ENCODE data around the gene TLL1. TPM values are rescaled to one million over a fixed set of nuclear protein-coding genes. Genes with fewer than 3 reads are reported as not detected.

Gene TLL1
- total RNA-seq, 1 experiment from 2014 or later: 0.63 TPM

DNA sequence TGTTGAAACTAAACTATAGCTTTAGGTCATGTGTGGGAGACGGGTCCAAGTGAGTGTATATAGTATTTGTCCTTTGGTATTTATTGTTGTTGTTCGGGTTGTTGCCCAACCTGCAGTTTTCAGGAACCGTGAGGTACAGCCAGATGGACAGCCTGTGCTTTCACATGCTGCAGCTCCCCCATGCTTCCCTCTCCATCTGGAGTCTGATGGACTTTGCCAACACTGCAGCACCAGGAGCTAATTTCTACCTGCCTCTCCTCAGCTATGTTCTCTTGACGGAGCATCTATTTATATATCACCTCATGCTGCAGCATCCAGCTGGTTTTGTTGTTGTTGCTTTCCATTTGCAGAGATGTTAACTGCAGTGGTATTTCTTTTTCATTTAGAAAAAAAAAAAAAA, 80.1 kb downstream of the TLL1 start:
- Mint-ChIP-seq H3K4me3 (no peak overlapping the region), H3K27ac (no peak overlapping the region), H3K4me1 (no peaks in the 10 kb centered on the region; the same call in 1 of the 2 replicates), H3K27me3 (ENCODE audit: low read depth) (no peaks in the 10 kb centered on the region; the same call in 1 of the 2 replicates), H3K36me3 (peaks cover 21% of the 10 kb centered on the region), H3K9me3 (peaks cover 45% of the 10 kb centered on the region)
- no peak for DNase-seq (ENCODE audit: low spot score)
- TF ChIP-seq, protein P1, sequence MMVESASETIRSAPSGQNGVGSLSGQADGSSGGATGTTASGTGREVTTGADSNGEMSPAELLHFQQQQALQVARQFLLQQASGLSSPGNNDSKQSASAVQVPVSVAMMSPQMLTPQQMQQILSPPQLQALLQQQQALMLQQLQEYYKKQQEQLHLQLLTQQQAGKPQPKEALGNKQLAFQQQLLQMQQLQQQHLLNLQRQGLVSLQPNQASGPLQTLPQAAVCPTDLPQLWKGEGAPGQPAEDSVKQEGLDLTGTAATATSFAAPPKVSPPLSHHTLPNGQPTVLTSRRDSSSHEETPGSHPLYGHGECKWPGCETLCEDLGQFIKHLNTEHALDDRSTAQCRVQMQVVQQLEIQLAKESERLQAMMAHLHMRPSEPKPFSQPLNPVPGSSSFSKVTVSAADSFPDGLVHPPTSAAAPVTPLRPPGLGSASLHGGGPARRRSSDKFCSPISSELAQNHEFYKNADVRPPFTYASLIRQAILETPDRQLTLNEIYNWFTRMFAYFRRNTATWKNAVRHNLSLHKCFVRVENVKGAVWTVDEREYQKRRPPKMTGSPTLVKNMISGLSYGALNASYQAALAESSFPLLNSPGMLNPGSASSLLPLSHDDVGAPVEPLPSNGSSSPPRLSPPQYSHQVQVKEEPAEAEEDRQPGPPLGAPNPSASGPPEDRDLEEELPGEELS (CRISPR knock-in tag; IDR thresholded peaks at IDR 0.05): no peak
- TF ChIP-seq ETV6 (CRISPR knock-in tag; IDR thresholded peaks at IDR 0.05) (no peak), NR1H2 (CRISPR knock-in tag; IDR thresholded peaks at IDR 0.05) (no peak), SOX15 (CRISPR knock-in tag; IDR thresholded peaks at IDR 0.05) (no peak), FOXK1 (CRISPR knock-in tag; IDR thresholded peaks at IDR 0.05) (no peak), ZNF219 (CRISPR knock-in tag; IDR thresholded peaks at IDR 0.05; ENCODE audit: borderline replicate concordance) (no peak), SP1 (CRISPR knock-in tag; conservative IDR thresholded peaks at IDR 0.05) (no peak), FOXJ3 (CRISPR knock-in tag; IDR thresholded peaks at IDR 0.05; ENCODE audit: borderline replicate concordance) (no peak), ZNF671 (CRISPR knock-in tag; IDR thresholded peaks at IDR 0.05) (no peak), JUN (CRISPR knock-in tag; IDR thresholded peaks at IDR 0.05) (no peak), CREB1 (CRISPR knock-in tag; IDR thresholded peaks at IDR 0.05) (no peak), KAT7 (CRISPR knock-in tag; IDR thresholded peaks at IDR 0.05; ENCODE audit: borderline replicate concordance) (no peak), ZNF138 (CRISPR knock-in tag; conservative IDR thresholded peaks at IDR 0.05) (no peak)
- TF ChIP-seq, protein P2, sequence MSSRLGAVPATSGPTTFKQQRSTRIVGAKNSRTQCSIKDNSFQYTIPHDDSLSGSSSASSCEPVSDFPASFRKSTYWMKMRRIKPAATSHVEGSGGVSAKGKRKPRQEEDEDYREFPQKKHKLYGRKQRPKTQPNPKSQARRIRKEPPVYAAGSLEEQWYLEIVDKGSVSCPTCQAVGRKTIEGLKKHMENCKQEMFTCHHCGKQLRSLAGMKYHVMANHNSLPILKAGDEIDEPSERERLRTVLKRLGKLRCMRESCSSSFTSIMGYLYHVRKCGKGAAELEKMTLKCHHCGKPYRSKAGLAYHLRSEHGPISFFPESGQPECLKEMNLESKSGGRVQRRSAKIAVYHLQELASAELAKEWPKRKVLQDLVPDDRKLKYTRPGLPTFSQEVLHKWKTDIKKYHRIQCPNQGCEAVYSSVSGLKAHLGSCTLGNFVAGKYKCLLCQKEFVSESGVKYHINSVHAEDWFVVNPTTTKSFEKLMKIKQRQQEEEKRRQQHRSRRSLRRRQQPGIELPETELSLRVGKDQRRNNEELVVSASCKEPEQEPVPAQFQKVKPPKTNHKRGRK (CRISPR knock-in tag; IDR thresholded peaks at IDR 0.05; ENCODE audit: borderline replicate concordance): no peak
- TF ChIP-seq, protein P3, sequence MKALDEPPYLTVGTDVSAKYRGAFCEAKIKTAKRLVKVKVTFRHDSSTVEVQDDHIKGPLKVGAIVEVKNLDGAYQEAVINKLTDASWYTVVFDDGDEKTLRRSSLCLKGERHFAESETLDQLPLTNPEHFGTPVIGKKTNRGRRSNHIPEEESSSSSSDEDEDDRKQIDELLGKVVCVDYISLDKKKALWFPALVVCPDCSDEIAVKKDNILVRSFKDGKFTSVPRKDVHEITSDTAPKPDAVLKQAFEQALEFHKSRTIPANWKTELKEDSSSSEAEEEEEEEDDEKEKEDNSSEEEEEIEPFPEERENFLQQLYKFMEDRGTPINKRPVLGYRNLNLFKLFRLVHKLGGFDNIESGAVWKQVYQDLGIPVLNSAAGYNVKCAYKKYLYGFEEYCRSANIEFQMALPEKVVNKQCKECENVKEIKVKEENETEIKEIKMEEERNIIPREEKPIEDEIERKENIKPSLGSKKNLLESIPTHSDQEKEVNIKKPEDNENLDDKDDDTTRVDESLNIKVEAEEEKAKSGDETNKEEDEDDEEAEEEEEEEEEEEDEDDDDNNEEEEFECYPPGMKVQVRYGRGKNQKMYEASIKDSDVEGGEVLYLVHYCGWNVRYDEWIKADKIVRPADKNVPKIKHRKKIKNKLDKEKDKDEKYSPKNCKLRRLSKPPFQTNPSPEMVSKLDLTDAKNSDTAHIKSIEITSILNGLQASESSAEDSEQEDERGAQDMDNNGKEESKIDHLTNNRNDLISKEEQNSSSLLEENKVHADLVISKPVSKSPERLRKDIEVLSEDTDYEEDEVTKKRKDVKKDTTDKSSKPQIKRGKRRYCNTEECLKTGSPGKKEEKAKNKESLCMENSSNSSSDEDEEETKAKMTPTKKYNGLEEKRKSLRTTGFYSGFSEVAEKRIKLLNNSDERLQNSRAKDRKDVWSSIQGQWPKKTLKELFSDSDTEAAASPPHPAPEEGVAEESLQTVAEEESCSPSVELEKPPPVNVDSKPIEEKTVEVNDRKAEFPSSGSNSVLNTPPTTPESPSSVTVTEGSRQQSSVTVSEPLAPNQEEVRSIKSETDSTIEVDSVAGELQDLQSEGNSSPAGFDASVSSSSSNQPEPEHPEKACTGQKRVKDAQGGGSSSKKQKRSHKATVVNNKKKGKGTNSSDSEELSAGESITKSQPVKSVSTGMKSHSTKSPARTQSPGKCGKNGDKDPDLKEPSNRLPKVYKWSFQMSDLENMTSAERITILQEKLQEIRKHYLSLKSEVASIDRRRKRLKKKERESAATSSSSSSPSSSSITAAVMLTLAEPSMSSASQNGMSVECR (CRISPR knock-in tag; IDR thresholded peaks at IDR 0.05; ENCODE audit: borderline replicate concordance): no peak
- TF ChIP-seq, protein P4, sequence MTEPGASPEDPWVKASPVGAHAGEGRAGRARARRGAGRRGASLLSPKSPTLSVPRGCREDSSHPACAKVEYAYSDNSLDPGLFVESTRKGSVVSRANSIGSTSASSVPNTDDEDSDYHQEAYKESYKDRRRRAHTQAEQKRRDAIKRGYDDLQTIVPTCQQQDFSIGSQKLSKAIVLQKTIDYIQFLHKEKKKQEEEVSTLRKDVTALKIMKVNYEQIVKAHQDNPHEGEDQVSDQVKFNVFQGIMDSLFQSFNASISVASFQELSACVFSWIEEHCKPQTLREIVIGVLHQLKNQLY (CRISPR knock-in tag; IDR thresholded peaks at IDR 0.05): no peak
- TF ChIP-seq, protein P5, sequence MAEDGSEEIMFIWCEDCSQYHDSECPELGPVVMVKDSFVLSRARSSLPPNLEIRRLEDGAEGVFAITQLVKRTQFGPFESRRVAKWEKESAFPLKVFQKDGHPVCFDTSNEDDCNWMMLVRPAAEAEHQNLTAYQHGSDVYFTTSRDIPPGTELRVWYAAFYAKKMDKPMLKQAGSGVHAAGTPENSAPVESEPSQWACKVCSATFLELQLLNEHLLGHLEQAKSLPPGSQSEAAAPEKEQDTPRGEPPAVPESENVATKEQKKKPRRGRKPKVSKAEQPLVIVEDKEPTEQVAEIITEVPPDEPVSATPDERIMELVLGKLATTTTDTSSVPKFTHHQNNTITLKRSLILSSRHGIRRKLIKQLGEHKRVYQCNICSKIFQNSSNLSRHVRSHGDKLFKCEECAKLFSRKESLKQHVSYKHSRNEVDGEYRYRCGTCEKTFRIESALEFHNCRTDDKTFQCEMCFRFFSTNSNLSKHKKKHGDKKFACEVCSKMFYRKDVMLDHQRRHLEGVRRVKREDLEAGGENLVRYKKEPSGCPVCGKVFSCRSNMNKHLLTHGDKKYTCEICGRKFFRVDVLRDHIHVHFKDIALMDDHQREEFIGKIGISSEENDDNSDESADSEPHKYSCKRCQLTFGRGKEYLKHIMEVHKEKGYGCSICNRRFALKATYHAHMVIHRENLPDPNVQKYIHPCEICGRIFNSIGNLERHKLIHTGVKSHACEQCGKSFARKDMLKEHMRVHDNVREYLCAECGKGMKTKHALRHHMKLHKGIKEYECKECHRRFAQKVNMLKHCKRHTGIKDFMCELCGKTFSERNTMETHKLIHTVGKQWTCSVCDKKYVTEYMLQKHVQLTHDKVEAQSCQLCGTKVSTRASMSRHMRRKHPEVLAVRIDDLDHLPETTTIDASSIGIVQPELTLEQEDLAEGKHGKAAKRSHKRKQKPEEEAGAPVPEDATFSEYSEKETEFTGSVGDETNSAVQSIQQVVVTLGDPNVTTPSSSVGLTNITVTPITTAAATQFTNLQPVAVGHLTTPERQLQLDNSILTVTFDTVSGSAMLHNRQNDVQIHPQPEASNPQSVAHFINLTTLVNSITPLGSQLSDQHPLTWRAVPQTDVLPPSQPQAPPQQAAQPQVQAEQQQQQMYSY (CRISPR knock-in tag; IDR thresholded peaks at IDR 0.05): no peak
- TF ChIP-seq, protein P6, sequence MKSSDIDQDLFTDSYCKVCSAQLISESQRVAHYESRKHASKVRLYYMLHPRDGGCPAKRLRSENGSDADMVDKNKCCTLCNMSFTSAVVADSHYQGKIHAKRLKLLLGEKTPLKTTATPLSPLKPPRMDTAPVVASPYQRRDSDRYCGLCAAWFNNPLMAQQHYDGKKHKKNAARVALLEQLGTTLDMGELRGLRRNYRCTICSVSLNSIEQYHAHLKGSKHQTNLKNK (CRISPR knock-in tag; IDR thresholded peaks at IDR 0.05): no peak
- TF ChIP-seq, protein P7, sequence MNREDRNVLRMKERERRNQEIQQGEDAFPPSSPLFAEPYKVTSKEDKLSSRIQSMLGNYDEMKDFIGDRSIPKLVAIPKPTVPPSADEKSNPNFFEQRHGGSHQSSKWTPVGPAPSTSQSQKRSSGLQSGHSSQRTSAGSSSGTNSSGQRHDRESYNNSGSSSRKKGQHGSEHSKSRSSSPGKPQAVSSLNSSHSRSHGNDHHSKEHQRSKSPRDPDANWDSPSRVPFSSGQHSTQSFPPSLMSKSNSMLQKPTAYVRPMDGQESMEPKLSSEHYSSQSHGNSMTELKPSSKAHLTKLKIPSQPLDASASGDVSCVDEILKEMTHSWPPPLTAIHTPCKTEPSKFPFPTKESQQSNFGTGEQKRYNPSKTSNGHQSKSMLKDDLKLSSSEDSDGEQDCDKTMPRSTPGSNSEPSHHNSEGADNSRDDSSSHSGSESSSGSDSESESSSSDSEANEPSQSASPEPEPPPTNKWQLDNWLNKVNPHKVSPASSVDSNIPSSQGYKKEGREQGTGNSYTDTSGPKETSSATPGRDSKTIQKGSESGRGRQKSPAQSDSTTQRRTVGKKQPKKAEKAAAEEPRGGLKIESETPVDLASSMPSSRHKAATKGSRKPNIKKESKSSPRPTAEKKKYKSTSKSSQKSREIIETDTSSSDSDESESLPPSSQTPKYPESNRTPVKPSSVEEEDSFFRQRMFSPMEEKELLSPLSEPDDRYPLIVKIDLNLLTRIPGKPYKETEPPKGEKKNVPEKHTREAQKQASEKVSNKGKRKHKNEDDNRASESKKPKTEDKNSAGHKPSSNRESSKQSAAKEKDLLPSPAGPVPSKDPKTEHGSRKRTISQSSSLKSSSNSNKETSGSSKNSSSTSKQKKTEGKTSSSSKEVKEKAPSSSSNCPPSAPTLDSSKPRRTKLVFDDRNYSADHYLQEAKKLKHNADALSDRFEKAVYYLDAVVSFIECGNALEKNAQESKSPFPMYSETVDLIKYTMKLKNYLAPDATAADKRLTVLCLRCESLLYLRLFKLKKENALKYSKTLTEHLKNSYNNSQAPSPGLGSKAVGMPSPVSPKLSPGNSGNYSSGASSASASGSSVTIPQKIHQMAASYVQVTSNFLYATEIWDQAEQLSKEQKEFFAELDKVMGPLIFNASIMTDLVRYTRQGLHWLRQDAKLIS (CRISPR knock-in tag; IDR thresholded peaks at IDR 0.05; ENCODE audit: borderline replicate concordance): no peak
- ATAC-seq: no peak
- ChIA-PET CTCF (interaction anchor here (0.7 kb wide), 1 partner anchor 416 kb away, joined by 3 read pairs; no protein-coding TSS in a partner anchor), POLR2A (no interaction called here)

Measured in WTC11 (cell line).